ENCODE results near the gene TUT4.

DNA sequence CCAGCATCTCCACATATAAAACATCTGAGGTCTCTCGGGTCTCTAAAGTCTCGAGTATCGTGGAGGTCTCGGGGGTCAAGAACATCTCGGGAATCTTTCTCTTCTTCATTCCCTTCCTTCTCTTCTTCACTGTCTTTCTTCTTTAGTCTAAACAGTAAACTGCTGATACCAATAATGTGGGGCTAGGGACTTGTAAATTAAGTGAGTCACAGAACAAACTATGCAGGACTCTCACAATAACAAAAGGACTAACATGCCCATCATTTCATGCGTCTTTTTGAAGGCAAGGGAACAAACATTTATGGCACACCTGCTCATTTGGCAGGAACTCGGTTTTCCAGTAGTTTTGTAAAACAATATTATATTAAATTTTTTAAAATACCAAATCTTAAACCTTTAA lies 116.1 kb downstream of the TUT4 start:
- TF ChIP-seq, protein P1, sequence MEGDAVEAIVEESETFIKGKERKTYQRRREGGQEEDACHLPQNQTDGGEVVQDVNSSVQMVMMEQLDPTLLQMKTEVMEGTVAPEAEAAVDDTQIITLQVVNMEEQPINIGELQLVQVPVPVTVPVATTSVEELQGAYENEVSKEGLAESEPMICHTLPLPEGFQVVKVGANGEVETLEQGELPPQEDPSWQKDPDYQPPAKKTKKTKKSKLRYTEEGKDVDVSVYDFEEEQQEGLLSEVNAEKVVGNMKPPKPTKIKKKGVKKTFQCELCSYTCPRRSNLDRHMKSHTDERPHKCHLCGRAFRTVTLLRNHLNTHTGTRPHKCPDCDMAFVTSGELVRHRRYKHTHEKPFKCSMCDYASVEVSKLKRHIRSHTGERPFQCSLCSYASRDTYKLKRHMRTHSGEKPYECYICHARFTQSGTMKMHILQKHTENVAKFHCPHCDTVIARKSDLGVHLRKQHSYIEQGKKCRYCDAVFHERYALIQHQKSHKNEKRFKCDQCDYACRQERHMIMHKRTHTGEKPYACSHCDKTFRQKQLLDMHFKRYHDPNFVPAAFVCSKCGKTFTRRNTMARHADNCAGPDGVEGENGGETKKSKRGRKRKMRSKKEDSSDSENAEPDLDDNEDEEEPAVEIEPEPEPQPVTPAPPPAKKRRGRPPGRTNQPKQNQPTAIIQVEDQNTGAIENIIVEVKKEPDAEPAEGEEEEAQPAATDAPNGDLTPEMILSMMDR (conservative IDR thresholded peaks at IDR 0.05; ENCODE audit: low read depth, low read length) = no peak
- no peak for TF ChIP-seq FOS (IDR thresholded peaks at IDR 0.05; ENCODE audit: low read depth, low read length)
- TF ChIP-seq POLR2A (IDR thresholded peaks at IDR 0.05; ENCODE audit: low read depth, low read length) = no peak
- no peak for TF ChIP-seq MAFK (IDR thresholded peaks at IDR 0.05; ENCODE audit: low read depth, low read length)
- no peak for TF ChIP-seq MAZ (IDR thresholded peaks at IDR 0.05; ENCODE audit: borderline replicate concordance, low read depth, low read length)
- no peak for TF ChIP-seq CEBPB (IDR thresholded peaks at IDR 0.05; ENCODE audit: low read depth, low read length)
- TF ChIP-seq, protein P2, sequence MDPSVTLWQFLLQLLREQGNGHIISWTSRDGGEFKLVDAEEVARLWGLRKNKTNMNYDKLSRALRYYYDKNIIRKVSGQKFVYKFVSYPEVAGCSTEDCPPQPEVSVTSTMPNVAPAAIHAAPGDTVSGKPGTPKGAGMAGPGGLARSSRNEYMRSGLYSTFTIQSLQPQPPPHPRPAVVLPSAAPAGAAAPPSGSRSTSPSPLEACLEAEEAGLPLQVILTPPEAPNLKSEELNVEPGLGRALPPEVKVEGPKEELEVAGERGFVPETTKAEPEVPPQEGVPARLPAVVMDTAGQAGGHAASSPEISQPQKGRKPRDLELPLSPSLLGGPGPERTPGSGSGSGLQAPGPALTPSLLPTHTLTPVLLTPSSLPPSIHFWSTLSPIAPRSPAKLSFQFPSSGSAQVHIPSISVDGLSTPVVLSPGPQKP (IDR thresholded peaks at IDR 0.05; ENCODE audit: borderline replicate concordance, low read depth, low read length) = no peak
- TF ChIP-seq NFE2L2 (IDR thresholded peaks at IDR 0.05; ENCODE audit: low read depth, low read length) = no peak
- no peak for TF ChIP-seq RAD21 (IDR thresholded peaks at IDR 0.05; ENCODE audit: low read length)
